HG03039 (cell line): ENCODE results near the gene LHX3.
"Not testable (repeated sequence)": the region's sequence is repeated elsewhere in the genome, so short reads cannot be mapped to it uniquely, and the experiment has no call there.

Experiments used
- ATAC-seq: cut with Tn5 transposase; IDR thresholded peaks from one replicate; pipeline ENCODE4 v1.9.1; 2021; ENCODE audit warnings: mild to moderate bottlenecking, moderate library complexity; ENCODE audit not compliant: unreplicated experiment

The LHX3 gene

DNA sequence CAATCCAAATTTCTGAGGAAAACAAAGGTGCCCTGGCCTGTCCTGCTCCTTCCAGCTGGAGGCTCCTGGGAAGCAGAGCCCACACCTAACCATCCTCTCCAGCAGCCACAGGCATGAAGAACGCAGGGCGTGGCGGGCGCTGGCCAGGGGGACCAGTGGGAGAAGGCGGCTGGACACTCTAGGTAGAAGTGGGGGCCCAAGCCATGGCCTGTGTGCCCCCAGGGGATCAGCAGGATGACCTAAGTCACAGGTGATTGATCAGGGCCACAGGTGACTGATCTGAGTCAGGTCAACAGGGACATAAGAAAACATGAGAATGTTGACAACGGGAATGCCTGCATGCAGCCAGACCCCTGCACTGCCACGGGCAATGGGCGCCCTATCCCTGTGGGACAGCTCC, 37.3 kb upstream of the LHX3 start:
- no peak for ATAC-seq

DNA sequence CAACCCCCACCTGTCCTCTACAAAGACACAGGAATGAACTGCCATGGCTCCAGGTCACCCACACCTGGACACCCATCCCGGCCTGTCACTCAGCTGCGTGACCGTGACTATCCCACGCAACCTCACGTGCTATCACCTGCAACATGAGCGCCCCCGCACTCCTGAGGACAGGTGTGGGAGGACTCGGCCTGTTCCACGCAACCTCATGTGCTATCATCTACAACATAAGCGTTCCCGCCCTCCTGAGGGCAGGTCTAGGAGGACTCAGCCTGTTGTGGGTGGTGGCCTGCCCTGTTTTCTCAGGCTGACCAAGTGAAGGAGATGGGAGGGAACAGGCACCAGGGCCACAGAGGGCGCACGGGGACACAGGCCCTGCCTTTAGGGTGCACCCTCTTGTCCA, 36.6 kb upstream of the LHX3 start:
- ATAC-seq, result no peak

DNA sequence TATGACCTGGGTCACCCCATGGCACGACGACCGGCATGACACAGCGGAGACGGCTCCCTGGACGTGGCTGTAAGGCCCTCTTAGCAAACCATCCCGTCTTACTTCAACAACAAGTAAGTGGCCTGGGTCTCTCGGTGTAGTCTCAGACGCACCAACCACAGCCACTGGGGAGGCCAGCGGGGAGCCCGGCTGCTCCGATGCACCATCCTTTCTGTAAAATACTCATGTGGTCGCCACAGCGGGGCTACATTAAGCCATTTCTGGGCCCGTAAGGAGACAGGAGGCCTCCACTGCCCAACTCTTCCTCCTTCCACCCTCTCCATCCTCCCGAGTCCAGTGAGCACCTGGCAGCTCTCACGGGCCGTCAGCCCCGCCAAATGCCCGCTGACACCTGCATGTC, 36.0 kb upstream of the LHX3 start:
- ATAC-seq, result no peak

DNA sequence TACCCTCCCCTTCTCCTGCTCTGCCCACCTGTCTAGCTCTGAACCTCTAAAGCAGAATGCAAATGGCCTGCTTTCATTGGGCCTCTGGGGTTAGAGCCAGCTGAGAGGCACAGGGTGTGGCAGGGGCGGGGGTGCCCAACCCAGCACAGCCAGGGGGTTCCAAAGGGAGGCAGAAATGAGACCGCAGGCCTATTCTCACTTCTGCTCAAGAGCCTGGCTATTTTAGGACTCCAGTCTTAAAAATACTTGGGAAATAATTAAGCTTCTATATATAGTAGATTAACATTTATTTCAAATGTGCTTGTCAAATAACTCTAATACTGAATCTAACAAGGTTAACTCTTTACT, 35.0 kb upstream of the LHX3 start:
- no peak for ATAC-seq

DNA sequence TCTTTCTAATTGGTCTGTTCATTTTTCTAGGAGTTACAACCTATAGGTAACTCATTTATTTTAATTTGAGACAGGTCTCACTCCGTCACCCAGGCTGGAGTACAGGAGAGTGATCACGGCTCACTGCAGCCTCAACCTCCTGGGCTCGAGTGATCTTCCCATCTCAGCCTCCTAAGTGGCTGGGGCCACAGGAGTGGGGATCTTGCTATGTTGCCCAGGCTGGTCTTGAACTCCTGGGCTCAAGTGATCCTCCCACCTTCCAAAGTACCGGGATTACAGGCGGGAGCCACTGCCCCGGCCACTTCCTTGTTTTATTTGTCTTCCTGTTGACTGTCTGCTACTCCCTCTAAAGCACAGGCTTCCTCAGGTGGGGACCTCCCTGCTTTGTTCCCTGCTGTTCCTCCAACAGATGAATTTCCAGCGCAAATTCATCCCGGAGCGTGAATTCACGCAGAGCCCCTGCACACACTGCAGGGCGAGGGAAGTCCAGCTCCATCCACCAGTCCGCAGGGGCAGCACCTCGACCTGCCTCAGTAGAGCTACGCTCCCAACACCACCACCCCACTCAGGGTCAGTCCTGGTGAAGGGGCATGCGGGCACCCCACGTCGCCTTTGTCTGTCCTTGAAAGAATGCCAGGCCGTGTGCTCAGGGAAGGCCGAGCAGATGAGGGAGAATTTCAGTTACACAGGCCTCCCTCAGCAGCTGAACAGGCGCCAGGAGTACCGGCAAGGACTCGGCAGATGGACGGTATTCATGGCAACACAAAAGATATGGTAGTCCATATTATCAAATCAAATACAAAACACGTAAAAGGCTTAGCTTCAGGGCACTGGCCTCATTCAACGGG, 34.4 kb upstream of the LHX3 start:
- ATAC-seq, result no peak

DNA sequence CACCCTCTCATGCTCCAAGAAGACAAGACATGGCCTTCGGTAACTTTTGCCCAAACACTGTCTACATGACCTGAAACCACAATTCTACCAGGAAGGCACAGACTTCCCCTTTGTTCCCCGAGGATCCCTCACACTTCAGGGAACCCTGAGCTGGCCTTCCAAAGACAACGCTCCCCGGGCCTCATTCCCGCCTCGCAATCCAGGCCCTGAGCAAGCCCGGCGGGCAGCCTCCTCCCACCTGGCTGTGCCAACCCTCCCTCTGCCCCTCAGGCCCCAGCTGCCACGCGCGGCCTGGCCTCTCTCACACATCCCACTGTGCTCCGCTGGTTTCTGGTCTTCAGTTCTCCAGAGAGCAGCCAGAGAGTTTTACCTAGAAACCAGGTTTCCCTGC, 33.4 kb upstream of the LHX3 start:
- ATAC-seq, result no peak

DNA sequence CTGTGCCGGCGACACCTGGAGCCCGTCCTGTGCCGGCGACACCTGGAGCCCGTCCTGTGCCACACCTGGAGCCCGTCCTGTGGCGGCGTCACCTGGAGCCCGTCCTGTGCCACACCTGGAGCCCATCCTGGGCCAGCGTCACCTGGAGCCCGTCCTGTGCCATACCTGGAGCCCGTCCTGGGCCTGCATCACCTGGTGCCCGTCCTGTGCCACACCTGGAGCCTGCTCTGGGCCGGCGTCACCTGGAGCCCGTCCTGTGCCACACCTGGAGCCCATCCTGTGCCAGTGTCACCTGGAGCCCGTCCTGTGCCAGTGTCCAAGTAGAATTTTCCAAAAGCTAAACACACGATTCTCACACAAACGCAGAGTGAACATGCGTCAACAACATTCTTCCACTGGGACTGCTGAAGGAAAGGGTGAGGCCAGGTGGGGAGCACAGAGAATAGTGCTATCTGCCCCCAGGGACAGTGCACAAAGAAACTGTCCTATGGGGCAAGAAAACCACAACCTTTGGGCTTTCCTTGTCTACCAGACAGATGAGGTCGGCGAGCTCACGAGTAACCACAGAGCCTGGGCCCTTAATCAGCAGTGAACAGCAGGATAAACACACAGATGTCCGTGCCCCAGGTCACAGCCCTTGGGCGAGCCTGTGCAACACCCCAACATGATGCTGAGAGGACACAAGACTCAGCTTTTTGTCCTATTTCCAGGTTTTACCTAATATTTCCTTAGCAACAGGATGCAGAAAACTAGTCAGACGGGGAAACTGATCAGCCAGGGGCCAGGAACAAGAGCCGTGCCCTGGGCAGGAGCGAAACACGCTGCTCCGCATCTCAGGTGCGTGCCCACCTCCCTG, 32.8 kb upstream of the LHX3 start:
- ATAC-seq, result no peak

DNA sequence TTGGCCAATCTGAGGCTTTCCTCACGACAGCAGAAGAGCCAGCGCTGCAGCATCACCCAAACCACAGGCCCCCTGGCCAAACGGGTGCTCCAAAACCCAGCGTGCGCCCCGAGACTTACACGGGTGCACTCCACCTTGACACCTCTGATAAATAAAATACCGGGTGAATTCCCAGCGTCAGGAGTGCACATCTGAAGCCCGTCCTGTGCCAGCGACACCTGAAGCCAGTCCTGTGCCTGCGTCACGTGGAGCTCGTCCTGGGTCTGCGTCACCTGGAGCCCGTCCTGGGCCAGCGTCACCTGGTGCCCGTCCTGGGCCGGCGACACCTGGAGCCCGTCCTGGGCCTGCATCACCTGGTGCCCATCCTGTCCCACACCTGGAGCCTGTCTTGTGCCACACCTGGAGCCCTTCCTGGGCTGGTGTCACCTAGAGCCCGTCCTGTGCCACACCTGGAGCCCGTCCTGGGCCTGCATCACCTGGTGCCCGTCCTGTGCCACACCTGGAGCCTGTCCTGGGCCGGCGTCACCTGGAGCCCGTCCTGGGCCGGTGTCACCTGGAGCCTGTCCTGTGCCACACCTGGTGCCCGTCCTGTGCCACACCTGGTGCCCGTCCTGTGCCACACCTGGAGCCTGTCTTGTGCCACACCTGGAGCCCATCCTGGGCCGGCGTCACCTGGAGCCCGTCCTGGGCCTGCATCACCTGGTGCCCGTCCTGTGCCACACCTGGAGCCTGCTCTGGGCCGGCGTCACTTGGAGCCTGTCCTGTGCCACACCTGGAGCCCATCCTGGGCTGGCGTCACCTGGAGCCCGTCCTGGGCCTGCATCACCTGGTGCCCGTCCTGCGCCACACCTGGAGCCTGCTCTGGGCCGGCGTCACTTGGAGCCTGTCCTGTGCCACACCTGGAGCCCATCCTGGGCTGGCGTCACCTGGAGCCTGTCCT, 31.8 kb upstream of the LHX3 start:
- ATAC-seq, result not testable (repeated sequence)

DNA sequence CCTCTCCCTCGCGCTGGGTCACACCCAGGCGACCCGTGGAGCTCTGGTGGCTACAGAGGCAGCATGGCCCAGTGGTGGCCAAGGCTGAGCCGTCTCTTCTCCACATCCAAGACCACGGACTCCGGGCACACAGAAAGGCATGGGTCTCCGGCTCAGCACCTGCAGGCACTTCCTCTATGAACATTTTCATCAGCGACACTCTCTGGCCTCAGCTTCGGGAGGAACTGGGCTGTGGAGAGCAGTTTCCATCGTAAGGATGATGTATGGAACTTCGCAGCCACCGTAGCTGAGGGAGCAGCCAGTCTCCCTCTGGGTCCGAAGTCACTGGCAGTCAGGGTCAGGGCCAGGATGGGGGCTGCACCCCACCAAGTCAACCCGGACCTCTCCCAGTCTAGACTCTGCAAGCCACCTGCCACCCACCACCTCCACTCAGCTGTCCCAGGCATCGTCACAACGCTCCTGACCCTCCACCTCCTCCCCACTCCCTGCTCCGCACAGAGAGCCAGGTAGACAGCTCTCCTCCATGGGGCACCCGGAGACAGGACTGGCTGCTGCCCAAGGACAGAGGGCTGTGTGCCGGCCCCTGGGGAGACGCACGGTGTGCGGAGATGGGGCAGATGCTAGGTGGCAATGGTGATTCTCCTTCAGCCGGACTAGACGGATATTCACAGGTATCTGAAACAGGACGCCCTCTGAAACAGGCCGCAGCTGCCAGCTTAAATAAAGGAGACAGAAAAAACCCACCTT, 31.0 kb upstream of the LHX3 start:
- no peak for ATAC-seq

DNA sequence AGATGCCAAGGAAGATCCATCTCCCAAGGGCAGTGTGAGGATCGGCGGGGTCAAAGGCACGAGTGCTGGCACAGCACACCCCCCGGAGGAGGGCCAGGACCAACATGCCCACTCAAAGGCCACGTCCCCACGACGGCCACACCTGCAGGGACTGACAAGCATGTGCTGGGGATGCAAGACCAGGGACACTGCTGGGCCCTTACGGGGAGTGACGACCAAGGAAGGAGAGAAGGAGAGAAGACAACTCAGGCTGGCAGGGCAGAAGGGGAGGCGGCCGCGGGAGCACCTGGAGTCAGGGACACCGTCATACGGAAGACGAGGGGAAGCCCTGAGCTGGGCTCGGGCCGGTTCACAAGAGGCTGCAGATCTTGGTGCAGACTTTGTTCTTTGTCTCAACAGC, 30.2 kb upstream of the LHX3 start:
- no peak for ATAC-seq

DNA sequence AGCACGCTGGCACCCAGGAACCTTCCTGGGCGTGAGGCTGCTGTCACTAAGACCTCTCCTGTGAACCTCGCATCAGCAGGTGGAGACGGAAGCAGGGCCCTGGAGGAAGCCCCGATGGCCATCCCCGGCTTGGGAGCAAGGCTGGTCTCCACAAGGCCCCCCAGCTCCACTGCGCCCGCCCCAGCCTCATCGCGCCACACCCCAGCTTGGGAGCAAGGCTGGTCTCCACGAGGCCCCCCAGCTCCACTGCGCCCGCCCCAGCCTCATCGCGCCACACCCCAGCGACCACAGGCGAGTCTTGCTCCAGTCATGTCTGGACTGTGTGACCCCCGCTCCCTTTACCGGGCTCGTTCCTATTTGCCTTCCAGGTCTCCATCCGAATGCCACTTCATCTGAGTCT, 29.7 kb upstream of the LHX3 start:
- ATAC-seq, result no peak

DNA sequence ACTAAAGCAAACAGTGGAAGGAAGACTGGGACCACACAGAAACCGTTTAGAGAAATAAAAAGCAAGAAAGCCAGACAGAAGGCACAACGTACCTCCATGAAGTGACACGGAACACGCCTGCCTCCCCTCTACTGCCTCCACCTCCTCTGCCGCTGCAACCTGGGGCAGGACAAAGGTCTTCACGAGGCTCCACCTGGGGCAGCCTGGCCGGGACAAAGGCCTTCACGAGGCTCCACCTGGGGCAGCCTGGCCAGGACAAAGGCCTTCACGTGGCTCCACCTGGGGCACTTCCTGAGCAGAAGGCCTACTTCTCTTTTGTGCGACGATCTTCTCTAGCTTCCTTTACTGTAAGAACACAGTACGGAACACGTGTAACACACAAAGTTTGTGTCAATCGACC, 28.9 kb upstream of the LHX3 start:
- ATAC-seq, result no peak

DNA sequence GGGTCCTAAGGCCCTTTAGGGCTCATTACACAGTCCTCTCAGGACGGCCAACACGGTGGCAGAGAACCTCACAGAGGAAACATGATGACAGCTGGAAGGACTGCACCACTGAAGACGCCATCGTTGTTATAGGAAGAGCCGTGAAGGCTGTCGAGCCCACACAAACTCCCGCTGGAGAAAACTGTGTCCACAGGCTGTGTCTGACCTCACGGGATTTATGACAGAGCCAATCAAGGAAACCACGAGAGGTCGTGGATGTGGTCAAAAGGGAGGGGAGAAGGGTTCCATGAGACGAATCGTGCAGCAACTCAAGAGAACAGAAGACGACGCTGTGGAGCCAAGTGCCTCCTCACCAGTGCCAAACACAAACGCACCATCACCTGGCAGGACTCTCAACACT, 28.5 kb upstream of the LHX3 start:
- ATAC-seq, result no peak

DNA sequence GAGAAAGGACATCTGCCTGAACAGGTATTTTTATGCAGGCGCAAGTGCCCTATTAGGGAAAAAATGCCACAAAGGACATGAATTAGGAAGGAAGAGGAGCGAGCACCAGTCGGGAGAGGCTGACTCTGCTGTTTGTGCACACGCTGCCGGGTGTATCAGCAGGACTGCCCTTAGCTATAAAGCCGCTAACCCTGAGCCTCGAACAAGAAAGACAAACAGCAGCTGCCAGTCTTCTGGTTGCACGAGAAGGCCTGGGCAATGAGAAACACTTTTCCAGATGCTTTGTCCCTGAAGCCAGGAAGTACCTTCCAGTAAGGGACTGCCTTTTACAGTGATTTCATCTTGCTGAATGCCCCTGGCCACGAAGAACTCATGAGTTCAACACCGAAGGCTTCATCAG, 28.0 kb upstream of the LHX3 start:
- no peak for ATAC-seq

DNA sequence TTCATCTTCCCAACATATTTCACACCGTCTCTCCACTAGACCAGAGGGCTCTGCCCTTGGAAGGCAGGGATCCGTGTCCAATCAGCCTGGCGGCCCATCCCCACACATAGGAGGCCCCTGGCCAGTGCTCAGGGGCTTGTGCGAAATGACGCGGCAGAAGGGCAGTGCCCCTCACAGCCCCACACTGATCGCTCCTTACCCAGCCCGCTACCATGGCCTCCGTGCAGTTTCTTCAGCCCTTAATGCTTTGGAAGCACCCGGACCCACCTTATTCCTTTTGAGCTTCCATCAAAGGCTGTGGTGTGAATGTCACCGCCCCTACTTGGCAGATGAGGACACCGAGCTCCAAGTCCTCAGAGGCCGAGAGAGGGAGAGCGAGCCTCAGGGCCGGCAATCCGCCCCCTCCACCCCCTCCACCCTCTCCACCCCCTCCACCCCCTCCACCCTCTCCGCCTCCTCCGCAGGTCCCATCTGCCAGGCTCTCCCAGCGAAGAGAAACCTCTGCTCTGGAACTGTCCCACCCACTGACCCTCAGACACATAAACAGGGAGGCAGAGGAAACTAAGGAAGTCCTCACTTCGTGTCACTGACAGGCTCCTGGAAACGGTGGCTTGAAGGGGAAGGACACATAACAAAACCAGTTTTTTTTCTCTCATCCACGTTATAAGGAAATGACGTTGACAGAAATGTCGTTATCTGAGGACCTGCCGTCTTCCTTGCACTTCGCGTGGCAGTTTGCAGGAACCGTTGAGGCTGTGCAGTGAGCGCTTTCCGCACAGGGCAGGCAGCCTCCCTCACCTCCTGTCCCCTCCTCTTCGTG, 26.8 kb upstream of the LHX3 start:
- ATAC-seq, result no peak

DNA sequence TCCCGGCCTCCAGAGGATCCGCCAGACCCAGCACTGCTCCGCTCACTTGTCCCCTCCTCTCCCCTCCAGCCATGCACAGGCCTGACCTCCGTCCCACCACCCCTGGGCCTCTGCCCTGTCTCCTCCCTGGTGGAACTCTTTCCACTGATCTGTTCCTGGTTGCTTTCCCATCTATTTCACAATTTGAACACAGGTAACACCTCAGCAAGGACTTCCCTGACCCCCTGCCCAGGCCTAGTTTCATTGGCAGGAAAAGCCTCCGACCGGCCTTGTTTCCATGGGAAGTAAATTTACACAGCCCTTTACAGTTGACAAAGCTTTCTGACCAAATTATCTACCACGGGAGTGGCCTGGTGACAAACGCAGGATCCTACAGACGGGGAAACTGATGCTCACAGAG, 25.8 kb upstream of the LHX3 start:
- ATAC-seq, result no peak

DNA sequence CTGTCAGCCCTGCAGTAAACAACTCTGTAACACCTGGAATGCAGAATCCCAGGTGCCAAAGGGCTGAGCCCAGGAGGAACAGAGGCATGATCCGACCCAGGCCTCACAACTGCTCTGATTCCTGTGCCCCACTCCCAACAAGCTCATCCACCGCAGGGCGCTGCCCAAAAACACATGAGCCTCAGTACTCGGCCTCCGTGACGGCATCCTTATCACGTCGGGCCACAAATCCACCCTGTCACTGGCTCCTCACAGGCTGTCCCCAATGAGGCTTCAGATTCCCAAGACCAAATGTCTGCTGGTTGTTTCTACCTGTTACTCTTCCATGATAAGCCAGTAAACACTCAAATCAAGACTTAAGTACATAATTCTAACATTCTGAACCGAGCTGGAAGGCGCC, 25.4 kb upstream of the LHX3 start:
- ATAC-seq, result no peak

DNA sequence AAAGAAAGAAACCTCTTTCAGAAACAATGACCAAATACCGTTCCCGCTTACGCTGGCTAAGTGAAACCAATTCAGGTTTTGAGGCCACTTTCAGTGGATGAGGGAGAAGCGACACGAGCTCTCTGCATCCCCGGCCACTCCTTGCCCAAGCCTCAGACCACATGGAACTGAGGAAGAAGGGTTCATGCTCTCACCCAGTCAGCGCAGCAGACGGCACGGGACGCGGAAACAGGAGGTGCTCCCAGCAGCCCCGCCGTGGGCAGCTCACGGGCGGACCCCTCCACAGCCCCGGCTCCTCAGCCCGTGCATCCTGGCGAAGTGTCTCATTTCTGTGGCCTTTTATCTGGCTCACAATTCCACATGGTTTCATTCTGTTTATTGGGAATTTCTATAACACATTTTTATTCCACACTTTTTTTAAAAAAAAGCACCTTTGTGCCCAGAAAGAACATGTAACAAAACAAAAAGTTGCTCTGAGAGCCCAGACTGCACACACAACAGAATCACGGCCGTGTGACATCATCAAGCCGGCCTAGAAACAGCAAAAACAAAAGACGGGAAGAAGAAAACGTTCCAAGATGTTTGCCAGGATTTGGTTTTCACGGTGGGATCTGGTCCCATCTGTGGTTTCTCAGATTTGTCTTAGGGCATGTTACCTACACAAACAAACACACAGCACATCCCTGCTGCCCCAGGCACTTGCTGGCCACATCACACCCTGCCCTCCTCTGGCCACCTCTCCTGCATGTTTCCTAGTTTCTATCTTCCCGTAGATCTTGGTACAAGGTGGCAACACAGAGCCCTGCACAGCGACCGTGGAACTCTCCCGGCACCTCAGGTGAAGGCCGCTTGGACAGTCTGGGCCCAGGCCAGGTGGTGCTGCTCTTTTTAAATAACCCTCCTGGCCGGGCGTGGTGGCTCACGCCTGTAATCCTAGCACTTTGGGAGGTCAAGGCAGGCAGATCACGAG, 24.5 kb upstream of the LHX3 start:
- ATAC-seq, result no peak
